Activated T-cell treated with anti-CD3 and anti-CD28 coated beads for 4 hours (primary cell): ENCODE measurements around the gene YWHAE.
"Not testable (repeated sequence)": the region's sequence is repeated elsewhere in the genome, so short reads cannot be mapped to it uniquely, and the experiment has no call there.

Source experiments
- DNase-seq: peaks from one replicate; pipeline ENCODE4 v3.0.0-alpha.2; 2020

Gene YWHAE

DNA sequence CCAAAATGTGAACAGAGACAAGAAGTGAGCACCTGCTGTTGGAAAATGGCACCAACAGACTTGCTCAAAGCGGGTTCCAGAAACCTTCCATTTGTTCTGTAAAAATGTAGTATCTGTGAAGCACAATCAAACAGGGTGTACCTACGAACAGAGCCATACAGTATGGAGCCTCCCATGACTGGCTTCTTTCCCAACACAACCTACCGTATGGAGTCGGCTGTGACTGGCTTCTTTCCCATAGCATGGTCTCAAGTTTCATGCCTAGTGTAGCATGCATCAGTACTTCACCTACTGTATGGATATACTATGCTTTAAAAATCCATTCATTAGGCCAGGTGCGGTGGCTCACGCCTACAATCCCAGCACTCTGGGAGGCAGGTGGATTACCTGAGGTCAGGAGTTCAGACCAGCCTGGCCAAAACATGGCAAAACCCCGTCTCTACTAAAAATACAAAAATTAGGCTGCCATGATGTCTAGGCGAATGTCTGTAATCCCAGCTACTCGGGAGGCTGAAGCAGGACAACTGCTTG lies 26.2 kb downstream of the YWHAE start:
- no peak for DNase-seq

DNA sequence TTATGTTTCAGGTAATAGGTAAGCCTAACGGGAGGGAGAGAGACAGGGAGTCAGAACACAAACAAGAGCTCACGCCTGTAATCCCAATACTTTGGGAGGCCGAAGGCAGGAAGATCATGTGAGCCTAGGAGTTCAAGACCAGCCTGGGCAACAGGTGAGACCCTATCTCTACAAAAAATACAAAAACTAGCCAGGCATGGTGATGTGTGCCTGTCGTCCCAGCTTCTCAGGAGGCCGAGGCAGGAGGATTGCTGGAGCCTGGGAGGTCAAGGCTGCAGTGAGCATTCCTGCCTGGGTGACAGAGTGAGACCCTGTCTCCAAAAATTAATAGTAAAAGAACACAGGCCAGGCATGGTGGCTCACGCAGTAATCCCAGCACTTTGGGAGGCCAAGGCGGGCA lies 27.4 kb downstream of the YWHAE start:
- DNase-seq, result no peak

DNA sequence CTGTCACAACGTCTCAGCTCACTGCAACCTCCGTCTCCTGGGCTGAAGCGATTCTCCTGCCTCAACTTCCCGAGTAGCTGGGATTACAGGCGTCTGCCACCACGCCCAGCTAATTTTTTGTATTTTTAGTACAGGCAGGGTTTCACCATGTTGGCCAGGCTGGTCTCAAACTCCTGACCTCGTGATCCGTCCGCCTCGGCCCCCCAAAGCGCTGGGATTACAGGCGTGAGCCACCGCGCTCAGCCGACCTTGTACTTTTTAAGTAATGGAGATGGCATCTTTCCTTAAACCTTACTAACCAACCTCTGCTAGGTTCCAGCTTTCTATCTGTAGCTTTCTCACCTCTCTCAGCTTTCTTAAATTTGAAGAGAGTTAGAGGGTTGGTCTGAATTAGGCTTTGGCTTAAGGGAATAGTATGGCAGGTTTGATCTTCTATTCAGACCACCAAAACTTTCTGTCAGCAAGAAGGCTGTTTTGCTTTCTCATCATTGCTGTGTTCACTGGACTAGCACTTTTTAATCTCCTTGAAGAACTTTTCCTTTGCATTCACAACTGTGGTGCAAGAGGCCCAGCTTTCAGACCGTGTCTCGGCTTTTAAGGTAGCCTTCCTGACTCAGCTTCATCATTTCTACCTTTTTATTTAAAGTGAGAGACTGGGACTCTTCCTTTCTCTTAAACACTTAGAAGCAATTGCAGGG lies 28.0 kb downstream of the YWHAE start:
- DNase-seq, result no peak

DNA sequence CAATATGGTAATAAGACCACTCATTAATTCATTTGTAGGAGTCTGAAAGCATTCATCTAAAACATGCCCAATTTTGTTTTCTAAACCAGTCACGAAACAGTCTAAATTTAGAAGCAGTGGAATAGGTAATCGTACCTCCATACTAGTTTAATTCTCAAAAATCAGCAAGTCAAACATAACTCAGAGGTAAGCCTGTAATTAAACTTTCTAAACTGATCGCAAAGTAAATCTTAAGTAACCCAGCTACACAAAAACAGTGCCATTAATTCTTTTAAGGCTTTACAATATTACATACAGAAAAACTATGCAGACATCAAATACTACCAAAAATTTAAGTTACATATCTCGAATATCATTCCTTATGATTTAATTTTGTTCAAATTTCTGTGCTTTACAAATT lies 31.4 kb downstream of the YWHAE start:
- no peak for DNase-seq

DNA sequence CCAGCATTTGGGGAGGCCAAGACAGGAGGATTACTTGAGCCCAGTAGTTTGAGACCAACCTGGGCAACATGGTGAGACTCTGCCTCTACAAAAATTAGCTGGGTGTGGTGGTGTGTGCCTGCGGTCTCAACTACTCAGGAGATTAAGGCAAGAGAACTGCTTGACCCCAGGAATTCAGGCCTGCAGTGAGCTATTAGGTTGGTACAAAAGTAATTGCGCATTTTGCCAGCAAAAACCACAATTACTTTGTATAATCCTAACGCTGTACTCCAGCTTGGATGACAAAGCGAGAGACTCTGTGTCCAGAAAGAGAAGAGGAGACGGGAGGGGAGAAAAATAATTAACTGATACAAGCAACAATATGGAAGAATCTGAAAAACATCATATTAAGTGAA lies 32.7 kb downstream of the YWHAE start:
- DNase-seq, result no peak

DNA sequence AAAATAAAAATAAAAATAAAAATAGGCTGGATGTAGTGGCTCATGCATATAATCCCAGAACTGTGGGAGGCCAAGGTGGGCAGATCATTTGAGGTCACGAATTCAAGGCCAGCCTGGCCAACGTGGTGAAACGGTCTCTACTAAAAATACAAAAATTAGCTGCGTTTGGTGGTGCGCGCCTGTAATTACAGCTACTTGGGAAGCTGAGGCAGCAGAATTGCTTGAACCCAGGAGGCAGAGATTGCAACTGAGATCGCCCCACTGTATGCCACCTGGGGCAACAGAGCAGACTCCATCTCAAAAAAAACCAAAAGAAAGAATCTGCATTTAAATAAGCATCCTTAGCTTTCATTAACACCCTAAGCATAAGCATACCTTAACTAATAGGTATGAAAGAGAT lies 33.8 kb downstream of the YWHAE start:
- DNase-seq, result no peak

DNA sequence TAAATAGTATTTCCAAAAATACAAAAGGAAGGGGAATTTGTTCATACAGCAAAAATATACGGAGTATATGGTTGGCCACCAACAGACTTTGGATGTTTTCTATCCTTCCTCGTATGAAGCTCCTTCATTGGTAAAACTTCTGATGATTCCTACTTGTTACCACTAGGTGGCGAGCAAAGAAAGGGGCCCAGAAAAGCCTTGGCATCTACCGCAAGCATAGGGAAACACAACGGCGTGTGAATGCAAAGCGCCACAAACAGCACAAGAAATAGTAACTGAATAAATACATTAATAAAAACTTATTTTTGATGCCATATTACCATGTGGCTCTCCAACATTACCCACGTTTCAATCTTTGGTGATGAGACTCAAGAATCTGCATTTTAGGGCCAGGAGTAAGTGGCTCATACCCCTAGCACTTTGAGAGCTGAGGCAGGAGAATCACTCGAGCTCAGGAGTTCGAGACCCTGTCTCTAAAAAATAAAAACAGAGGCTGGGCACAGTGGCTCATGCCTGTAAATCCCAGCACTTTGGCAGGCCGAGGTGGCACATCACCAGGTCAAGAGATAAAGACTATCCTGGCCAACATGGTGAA lies 34.5 kb downstream of the YWHAE start:
- peak; percentile 33 for DNase-seq

DNA sequence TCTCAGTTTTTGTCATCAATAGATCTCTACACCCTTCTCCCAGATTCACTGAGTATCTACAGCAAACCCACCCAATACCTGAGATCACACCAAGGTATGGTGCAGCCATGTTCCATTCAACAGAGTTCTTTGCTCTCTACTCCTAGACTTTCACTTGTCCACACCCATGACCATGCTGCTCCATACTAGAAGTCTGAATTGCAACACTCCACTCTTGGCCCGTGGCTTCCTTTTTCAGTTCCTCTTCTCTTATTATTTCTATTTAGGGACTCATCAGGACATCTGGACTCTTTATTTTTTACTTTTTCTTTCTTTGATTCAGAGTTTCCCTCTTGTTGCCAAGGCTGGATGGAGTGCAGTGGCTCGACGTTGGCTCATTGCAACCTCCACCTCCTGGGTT lies 37.1 kb downstream of the YWHAE start:
- DNase-seq, result no peak

DNA sequence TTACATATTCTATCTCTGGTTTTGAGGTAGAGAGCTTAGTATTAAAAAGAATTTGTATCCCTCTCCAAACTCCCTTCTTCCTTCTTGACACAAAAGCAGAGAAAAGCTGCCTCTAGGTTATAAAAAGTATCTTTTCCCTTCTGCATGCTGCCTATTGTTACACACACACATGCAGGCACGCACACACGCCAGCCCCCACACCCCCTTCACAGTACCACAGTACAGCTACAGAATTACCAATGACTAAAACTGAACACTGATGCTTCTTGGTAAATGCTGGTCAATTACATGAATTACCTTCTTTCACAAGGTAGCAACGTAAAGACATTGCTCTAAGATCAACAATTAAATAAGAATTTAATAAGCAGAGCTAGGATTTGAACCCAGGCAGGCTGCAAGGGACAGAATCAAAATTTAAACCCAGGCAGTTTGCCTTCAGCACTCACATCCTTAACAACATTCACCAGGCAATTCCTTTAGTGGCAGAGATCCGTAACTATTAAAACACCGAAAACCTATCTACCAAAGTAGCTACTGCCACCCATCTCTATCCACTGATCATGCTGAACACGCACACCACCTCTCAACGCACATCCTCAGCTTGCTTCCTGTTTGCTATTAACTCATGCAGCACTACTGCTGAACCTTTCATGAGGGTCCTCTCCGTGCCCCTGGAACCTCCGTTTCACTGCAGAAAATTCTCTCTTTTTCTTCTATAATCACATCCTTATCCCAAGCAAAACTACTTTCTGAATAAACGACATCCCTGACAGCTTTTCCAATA lies 37.8 kb downstream of the YWHAE start:
- DNase-seq, result no peak

DNA sequence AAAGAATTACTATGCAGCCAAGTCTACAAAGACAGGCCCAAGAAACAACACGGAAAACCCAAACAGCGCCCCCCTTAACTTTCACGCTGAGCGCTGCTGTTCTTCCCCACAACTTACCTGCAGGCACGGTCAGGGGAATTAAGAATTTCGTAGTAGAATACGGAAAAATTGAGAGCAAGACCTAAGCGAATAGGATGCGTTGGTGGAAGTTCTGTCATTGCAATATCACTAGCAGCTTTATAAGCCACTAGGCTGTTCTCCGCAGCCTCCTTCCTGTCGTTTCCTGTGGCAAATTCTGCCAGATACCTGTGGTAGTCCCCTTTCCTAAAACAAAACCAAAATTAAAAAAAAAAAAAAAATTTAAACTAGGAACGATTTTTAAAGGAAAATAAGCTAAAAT lies 39.0 kb downstream of the YWHAE start:
- no peak for DNase-seq

DNA sequence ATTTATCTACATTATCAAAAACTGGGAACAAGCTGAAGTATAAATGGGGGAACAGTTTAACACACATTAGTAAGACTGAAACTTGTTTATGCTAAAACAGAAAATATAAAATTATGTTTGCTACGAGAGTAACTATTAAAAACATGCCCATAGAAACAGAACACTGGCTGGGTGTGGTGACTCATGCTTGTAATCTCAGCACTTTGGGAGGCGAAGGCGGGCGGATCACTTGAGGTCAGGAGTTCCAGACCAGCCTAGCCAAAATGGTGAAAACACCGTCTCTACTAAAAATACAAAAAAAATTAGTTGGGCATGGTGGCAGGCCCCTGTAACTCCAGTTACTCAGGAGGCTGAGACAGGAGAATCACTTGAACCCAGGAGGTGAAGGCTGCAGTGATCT lies 39.7 kb downstream of the YWHAE start:
- not testable (repeated sequence) for DNase-seq

DNA sequence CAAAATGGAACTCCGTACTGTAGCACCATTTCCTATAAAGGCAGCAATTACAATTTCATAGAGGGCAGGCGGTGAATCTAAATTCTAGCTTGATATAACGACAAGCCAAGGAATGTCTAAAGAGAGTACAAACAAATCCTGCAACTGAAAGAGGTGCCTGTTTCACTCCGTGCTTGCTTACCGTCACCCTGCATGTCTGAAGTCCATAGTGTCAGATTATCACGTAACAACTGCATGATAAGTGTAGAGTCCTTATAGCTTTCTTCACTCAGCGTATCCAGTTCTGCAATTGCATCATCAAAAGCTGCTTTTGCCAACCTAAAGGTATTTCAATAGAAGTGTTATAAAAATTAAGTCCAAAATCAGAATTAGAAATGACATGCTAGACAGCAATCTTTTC lies 46.0 kb downstream of the YWHAE start:
- DNase-seq, result no peak

DNA sequence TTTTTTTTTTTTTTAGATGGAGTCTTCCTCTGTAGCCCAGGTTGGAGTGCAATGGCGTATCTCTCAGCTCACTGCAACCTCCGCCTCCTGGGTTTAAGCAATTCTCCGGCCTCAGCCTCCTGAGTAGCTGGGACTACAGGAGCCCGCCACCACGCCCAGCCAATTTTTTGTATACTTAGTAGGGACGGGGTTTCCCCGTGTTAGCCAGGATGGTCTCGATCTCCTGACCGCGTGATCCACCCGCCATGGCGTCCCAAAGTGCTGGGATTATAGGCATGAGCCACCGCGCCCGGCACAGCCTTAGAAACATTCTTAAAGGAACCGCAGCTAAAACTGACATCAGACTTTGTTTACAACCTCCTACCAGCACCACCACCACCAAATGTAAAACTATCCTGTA lies 47.5 kb downstream of the YWHAE start:
- DNase-seq, result not testable (repeated sequence)

DNA sequence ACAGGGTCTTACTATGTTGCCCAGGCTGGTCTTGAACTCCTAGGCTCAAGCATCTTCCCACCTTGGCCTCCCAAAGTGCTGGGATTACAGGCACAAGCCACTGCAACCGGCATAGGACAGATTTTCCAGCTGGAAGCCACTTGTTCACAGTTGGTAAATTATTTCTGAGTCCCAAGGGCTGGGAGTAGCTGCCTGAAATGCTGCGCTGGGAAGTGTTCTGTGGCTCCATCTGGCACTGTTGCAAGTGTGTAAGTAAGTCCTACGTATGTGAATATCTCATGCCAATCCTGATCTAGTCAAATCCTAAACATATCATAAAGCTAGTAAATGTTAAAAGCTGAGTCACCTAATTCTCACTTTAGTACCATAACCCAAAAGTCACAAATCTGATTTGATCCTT lies 48.1 kb downstream of the YWHAE start:
- DNase-seq, result no peak

DNA sequence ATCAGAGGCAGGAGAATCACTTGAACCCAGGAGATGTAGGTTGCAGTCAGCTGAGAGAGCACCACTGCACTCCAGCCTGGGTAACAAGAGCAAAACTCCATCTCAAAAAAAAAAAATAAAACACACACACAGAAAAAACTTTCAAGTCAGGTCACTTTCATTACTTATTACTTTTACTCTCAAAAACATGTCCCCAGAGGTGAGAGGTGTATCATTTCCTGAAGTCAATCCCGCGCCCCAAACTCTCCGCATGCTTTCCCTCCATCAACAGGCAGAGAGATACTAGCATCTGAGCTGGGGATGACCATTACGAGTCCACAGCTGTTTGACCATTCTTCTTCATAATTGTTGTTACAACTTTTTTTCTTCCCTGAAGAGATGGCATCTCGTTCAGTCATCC lies 48.7 kb downstream of the YWHAE start:
- DNase-seq, result no peak

DNA sequence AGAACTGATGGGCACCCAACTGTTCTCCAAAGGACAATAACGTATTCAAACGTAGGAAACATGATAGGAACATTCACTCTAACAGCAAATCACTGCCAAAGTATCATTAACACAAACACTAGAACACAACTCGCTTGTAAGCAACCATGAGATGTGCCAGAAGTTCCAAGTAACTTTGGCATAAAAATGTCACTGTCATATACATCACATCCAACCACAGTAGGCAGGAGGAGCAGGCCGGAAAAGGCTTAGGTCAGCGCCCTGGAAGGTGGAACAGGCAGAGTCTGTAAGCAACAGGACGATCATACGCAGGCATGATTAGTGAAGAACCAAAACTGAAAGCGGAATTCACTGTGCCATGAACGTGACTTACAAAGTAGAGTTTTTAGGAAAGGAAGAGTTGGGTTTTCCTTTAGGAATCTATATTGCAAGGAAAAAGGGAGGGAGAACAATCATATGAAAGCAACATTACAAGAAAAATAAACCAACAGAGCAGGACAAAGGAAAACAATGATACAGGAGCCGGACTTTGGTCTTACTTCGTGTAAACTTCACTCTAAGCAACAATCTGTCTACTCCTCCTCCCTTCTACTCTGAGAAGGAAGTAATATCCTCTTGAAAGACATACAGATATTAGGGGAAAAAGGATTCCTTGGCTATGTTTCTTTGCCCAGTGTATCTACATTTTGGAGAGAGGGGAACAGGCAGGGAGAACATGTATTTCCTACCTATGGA lies 52.3 kb downstream of the YWHAE start:
- no peak for DNase-seq

DNA sequence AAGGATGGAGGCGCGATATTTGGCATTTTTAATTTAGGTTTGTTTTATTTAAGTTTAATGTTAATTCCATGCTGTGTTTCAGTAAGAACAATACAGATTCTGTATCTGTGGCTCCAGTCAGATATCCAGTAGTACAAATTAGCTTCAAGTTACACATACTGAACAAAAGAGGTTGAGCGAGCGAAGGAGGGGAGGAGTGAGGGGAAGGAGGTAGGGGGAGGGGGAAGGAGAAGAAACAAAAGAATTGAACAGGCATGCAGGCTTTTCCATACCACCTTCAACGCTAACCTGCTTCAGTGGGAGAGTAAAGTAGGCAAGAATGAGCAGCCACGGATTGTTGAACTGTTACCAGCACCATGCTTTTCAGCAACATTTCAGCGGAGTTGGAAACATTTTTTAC lies 55.5 kb downstream of the YWHAE start:
- DNase-seq, result no peak

DNA sequence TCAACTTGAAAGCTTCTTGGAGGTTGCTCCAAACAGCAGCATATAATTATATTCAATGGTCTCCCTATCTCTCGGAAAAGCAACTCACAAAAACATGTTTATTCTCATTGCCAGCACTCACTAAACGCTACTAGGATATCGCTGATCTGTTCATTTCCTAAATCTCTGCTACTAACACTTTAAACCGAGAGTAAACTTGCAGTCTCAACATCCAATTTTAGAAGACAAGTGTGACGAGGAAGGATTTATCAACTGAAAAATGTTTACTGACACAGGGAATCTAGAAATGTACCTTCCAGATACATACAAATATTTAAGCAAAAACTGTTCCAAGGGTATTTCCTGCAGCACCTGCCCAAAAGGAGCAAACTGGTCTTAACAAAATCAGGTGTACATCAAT lies 56.5 kb downstream of the YWHAE start:
- no peak for DNase-seq

DNA sequence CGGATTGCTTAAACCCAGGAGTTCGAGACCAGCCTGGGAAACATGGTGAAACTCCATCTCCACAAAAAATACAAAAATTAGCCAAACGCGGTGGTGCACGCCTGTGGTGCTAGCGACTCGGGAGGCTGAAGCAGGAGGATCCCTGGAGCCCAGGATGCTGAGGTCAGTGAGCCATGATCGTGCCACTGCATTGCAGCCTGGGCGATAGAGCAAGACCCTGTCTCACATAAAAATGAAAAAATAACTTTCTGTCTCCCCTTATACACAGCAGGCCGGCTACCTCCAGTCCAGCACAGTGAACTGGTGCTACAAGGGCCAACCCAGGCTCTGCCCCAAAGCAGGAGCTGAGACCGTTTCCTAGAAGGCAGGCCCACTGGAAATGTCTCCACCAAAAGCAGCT lies 59.7 kb downstream of the YWHAE start:
- DNase-seq, result no peak

DNA sequence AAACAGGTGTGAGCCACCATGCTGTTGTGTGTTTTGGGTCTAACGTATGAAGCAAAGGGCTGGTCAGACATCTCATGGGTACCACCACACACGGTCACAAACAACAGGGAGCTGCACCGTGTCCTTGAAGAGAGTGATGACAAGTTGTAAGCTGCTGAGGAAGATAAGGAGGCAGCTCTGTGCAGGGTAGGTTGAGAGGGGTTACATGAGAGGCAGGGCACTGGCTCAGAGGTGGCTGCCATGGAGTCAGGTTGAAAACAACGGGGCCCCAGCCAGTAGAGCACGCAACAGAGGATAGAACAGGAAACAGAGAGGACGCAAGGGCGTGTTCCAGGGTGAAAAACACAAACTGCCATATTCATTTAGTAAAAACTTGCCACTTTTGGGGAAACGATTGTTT lies 68.3 kb downstream of the YWHAE start:
- DNase-seq, result no peak

DNA sequence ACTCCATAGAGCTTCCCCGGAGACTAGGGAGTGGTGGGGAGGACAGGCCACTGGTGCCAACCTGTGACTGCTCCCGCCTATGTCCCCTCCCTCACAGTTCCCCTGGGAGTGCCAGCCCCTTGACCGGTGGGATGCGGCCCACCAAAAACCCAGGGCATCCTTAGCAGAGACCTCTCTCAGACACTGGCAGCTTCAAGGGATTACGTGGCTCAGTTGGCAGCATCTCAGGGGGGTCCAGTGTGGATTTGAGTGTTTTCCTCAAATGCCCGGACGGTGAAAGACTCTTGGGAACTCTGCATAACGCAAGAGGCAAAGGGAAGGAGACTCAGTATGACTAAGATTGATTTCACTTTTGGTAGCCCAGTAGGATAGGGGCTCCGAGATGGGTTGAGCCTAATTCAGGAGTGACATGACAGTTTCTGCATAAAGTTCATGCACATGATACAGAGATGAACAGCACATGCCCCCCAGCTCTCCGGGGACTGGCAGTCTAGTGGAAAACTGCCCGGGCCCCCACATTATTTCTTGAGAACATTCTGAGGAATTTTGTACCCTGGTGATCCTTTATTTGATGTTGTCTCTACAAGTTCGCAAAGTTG lies 70.2 kb downstream of the YWHAE start:
- no peak for DNase-seq

DNA sequence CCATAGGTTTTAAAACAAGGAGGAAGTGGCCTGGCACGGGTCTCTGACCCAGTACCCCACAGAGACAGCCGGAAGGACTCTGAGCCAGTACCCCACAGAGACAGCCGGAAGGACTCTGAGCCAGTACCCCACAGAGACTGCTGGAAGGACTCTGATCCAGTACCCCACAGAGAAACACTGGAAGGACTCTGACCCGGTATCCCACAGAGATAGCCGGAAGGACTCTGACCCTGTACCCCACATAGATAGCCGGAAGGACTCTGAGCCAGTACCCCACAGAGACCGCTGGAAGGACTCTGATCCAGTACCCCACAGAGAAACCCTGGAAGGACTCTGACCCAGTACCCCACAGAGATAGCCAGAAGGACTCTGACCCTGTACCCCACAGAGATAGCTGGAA lies 71.6 kb downstream of the YWHAE start:
- no peak for DNase-seq

DNA sequence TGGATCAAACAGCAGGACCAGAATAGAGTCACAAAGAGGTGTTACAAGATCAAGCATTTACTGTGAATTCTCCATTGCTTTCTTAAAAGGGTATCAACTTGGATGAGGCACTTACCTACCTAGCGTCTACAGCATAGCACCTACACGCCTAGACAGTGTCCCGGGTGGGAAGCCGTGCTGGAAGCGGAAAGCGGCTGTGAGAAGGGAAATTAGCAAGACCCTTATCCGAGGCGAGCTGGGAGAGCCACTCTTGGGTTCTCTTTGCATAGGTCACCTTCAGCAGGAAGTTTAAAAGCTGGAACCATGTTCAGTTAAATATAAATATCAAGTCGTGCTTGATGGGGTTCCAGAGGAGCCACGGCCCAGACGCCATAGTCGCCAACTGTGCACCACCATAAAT lies 74.3 kb downstream of the YWHAE start:
- DNase-seq, result no peak
